Gastroesophageal sphincter (tissue), 2 donors: ENCODE results near the gene AMER3.

ENCODE experiments used
- POLR2A ChIP-seq, 2 donors: fragments of 450-650 bp; IDR thresholded peaks; one replicate each; pipeline ENCODE4 v1.6.1; 2017; ENCODE audit warnings: antibody characterized with exemption in 2 of 2, mild to moderate bottlenecking in 2 of 2, moderate library complexity in 1 of 2
- POLR2AphosphoS5 ChIP-seq: sonication (generic); formaldehyde crosslinking; IDR thresholded peaks from one replicate; pipeline ENCODE4 v1.6.1; 2017; ENCODE audit warnings: antibody characterized with exemption

GRCh38 chr2:130769343-130769907 lies 14.1 kb downstream of the AMER3 start:
- TF ChIP-seq POLR2AphosphoS5 (no peak), POLR2A (IDR thresholded peaks at IDR 0.05) (no peak)
